GM19240 (cell line): ENCODE measurements around the gene PITX3.
"Not testable (repeated sequence)": the region's sequence is repeated elsewhere in the genome, so short reads cannot be mapped to it uniquely, and the experiment has no call there.

Experiments used
- DNase-seq: peaks from one replicate; pipeline ENCODE4 v3.0.0; 2011; ENCODE audit warnings: low spot score; ENCODE audit not compliant: insufficient read length

Gene PITX3

GRCh38 chr10:102229810-102230263 is 11.5 kb downstream of the PITX3 start:
- DNase-seq: peak; percentile 64

GRCh38 chr10:102227050-102227449 is 14.3 kb downstream of the PITX3 start:
- DNase-seq: no peak

GRCh38 chr10:102226542-102226870 is 14.8 kb downstream of the PITX3 start:
- DNase-seq: no peak

DNA sequence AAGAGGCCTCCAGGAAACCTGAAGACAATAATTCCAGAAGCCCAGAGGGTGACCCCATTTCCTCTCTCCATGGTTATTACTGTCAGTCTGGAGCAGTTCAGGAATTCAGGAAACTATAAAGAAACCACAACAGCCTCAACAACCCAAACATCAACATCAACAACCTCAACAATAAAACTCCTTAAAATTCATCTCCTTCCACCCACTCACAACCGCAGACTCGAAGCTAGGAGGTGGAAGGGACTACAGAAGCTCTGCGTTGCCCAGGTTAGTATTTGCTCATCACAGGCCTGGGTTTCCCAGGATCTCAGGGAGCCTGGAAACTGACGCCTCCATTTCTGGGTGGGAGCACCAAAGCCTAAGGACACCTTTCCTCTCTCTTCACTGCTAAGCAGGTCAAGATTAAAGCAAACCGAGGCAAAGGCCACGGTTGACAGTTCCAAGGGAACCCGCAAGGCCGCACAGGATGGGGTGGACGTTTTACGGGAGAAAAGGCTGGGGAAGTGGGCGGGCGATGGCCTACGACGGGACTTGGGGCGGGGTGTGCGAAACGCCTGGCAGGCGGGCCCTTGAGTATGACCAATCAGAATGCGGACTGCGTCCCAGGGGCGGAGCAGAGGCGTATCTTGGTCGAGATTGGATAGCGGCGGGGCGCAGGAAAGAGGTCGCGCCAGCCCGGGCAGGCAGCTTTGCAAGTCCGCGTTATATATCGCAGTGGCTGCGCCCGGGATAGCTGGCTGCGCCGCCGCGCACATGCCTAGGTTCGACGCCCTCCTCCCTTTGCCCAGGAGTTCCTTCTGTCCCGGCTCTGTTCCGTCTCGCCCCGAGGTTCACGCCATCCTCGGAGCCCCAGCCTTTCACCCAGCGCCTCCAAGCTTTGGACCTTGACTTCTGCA is 15.4 kb downstream of the PITX3 start, which contains the start of gene ELOVL3:
Gene ELOVL3 (plus strand): TSS at position 654 of the 896 bp plus-strand sequence. CDS start 250 bp downstream, outside the sequence.
- peak; percentile 96 for DNase-seq

- DNase-seq: no peak
Measured at GRCh38 chr10:102222797-102223196, 18.5 kb downstream of the PITX3 start.

DNA sequence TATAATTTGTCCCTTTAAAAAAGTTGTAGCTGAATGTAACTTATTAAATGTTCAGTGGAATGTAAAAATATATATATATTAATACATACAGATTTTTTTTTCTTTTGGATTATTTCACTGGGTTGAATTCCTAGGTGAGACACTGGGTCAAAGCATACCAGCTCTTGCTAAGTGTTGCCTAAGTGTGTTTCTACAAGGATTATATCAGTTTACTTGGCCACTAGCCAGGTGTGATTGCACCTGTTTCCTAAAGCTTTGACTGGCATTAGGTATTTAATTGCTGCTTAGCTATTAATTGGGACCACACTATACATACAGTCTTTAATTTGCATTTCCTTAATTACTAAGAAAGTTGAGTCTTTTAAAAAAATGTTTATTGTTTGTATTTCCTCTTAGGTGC is 20.7 kb downstream of the PITX3 start:
- no peak for DNase-seq

- DNase-seq: no peak
Measured at GRCh38 chr10:102219370-102219769, 21.9 kb downstream of the PITX3 start.

DNA sequence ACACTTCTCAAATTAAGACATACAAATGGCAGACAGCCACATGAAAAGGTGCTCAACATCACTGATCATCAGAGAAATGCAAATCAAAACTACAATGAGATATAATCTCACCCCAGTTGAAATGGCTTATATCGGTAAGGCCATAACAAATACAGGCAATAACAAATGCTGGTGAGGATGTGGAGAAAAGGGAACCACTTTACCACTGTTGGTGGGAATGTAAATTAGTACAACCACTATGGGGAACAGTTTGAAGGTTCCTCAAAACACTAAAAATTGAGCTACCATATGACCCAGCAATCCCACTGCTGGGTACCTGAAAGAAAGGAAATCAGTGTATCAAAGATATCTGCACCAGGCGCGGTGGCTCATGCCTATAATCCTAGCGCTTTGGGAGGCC is 27.7 kb downstream of the PITX3 start:
- DNase-seq: not testable (repeated sequence)

- DNase-seq: no peak
Measured at GRCh38 chr10:102211615-102212299, 29.6 kb downstream of the PITX3 start.

DNA sequence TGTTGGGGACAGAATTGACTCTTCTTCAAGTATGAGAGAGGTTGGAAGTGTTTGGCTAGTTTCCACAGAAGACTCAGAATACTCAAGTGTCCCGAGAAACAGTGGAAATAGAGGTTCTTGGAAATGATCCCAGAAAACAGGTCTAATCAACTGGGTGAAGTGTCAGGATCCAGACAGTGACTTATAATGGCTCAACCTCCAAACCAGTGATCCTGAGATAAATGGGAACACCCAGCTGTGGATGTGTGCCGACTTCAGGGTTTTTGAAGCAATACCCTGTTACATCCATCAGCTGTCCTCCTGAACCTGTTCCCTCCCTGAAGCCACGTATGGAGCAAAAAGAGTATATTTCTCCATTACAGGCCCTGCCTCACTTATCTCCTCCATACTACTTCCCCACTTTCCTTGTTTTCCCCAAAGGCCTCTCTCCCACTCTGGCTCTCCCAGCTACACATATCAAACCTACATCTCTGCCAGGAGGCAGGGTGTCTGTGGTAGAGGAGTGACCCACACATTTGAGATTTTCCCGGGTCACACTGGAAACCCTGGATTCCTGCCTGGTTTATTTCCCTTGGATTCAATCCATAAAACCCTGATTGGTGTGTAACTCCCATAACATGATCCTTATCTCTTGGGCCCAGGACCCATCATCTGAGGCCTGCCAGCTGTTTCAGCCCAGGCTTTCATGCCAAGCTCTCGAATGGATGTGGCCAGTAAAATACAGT is 32.8 kb downstream of the PITX3 start:
- no peak for DNase-seq

- DNase-seq: no peak
Measured at GRCh38 chr10:102202386-102202785, 38.9 kb downstream of the PITX3 start.

GRCh38 chr10:102200751-102201640 is 40.3 kb downstream of the PITX3 start:
- no peak for DNase-seq

DNA sequence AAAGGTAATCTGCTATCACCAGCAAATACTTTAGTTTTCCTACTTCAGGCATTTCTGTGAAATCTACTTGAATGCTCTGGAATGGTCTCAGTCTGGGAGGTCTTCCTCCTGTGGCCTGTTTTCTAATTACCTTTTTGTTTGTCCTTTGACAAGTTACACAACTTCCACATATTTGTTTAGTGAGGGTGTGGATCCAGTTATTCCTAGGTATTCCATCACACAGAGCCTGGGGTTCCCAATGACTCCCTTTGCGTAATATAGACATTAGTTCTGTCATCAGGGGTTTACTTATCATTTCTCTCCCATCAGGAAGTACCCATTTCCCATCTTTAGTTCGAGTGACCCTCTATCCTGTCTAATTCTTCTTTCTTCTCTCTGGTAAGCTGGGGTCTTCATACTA is 43.3 kb downstream of the PITX3 start:
- DNase-seq: no peak

DNA sequence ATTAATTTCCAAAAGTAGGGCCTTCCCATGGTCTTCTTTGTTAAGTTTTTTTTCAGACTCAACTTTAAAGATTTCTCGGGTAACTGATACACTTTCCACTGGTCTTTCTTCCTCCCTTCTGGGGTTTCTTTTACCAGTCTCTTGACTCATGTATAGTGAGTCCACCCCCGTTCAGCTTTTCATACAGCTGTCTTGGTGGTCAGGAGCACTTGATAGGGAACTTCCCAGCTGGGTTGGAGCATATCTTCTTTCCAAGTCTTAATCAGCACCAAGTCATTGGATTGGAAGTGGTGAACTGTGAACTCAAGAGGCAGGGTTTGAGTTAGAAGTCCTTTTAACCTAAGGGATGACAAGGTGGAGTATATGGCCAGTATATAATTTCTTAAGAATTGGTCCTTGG is 44.4 kb downstream of the PITX3 start:
- DNase-seq: no peak

GRCh38 chr10:102195296-102195870 is 45.9 kb downstream of the PITX3 start:
- no peak for DNase-seq

GRCh38 chr10:102191956-102192355 is 49.4 kb downstream of the PITX3 start:
- DNase-seq: no peak

- DNase-seq: not testable (repeated sequence)
Measured at GRCh38 chr10:102188941-102189898, 52.1 kb downstream of the PITX3 start.

DNA sequence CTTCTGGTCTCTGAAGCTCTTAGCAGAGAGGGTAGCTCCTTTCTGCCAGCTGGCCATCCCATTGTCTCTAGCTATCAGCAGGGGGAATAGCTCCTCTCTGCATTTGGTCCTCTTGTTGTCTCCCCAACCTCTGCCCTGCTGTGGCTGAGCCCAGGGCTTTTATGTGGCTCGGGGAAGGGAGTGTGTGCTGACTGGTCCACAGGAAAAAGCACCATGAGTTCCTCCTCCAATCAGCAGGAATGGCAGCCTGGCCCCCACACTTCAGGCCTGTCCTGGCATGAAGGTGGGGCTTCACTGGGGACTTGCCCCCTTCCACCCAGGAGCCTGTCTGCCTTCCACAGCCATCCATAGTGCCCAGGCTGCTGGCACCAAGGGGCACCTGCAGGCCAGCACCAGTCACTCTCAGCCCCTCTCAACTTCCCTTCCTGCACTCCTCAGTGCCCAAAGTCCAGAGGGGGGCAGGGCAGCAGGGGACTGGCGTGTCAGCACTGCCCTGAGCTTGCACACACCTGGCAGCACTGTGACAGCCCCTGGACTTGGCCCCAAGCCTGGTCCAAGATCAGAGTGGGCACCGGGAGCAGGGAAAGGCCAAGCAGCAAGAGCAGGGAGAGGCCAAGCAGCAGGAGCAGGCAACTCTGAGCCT is 52.9 kb downstream of the PITX3 start:
- no peak for DNase-seq
